ENCODE data around the gene GPX2.

GRCh38 chr14:64938972-64939816 lies 3.4 kb downstream of the GPX2 start:
- no peak for TF ChIP-seq EZH2 (IDR thresholded peaks at IDR 0.05; ENCODE audit: low read depth)
- no peak for TF ChIP-seq CTCF (conservative IDR thresholded peaks at IDR 0.05)
